ENCODE results near the gene MEN1. TPM values are rescaled to one million over a fixed set of nuclear protein-coding genes. Genes with fewer than 3 reads are reported as not detected.

Gene MEN1
- total RNA-seq, 4 donors from 2014 or later, result 8.6 to 15.8 (median 13.4) TPM

GRCh38 chr11:64801158-64801464 lies 9.2 kb downstream of the MEN1 start:
- TF ChIP-seq, protein P1, sequence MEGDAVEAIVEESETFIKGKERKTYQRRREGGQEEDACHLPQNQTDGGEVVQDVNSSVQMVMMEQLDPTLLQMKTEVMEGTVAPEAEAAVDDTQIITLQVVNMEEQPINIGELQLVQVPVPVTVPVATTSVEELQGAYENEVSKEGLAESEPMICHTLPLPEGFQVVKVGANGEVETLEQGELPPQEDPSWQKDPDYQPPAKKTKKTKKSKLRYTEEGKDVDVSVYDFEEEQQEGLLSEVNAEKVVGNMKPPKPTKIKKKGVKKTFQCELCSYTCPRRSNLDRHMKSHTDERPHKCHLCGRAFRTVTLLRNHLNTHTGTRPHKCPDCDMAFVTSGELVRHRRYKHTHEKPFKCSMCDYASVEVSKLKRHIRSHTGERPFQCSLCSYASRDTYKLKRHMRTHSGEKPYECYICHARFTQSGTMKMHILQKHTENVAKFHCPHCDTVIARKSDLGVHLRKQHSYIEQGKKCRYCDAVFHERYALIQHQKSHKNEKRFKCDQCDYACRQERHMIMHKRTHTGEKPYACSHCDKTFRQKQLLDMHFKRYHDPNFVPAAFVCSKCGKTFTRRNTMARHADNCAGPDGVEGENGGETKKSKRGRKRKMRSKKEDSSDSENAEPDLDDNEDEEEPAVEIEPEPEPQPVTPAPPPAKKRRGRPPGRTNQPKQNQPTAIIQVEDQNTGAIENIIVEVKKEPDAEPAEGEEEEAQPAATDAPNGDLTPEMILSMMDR (IDR thresholded peaks at IDR 0.05; ENCODE audit: low read depth), result no peak

GRCh38 chr11:64800303-64801157 lies 9.8 kb downstream of the MEN1 start:
- TF ChIP-seq, protein P1 (IDR thresholded peaks at IDR 0.05; ENCODE audit: low read depth), result no peak

DNA sequence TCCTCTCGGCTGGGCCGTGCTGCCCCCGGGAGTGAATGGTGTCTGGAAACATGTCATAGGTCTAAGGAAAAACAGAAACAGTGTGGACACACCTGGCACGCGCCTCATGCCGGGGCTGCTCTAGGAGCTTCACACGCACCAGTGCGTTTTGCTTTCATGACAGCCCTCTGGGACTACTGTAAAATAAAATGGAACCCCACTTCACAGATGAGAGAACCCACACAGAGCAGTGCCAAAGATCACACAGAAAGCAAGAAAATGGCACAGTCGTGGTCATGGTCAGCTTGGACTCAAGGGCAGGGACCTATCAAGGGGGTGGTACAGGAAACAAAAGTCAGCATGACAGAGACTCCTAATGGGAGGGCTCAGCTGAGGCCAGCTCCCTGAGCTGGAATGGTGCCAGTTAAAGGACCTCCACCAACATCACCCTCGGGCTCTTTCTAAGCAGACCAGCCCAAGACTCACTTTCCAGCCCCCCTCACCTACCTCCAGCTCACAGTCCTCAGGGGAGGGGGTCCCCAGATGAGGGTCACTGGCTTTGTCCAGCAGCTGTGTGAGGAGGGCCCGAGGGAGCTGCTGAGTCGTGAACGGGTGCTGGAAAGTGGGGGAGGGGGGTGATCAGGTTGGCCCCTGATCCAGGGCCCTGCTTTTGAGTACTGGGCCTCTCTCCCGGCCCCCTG lies 10.6 kb downstream of the MEN1 start:
- TF ChIP-seq, protein P1 (IDR thresholded peaks at IDR 0.05; ENCODE audit: low read depth), result no peak

- TF ChIP-seq, protein P1 (IDR thresholded peaks at IDR 0.05; ENCODE audit: low read depth), result no peak
Measured at GRCh38 chr11:64799256-64799622, 11.1 kb downstream of the MEN1 start.

- TF ChIP-seq, protein P1 (IDR thresholded peaks at IDR 0.05; ENCODE audit: low read depth), result no peak
Measured at GRCh38 chr11:64796757-64797541, 13.4 kb downstream of the MEN1 start.

GRCh38 chr11:64796047-64796756 lies 14.1 kb downstream of the MEN1 start:
- TF ChIP-seq, protein P1 (IDR thresholded peaks at IDR 0.05; ENCODE audit: low read depth), result no peak

Measured in subcutaneous adipose tissue (tissue), 4 donors.